CD8-positive, alpha-beta memory T cell (primary cell): ENCODE data around the gene CCDC3. TPM values are rescaled to one million over a fixed set of nuclear protein-coding genes. Genes with fewer than 3 reads are reported as not detected.
"Not testable (repeated sequence)": the region's sequence is repeated elsewhere in the genome, so short reads cannot be mapped to it uniquely, and the experiment has no call there.

Source experiments
- CTCF ChIA-PET: fragments of 350-600 bp; sonication (Branson Sonifier 250); formaldehyde crosslinking; loops from one replicate; lab custom pipeline; 2021; ENCODE audit warnings: antibody characterized with exemption; lab: Charles Lee
- POLR2A ChIA-PET: fragments of 350-600 bp; sonication (Branson Sonifier 250); formaldehyde crosslinking; loops from one replicate; lab custom pipeline; 2021; ENCODE audit warnings: antibody characterized with exemption; lab: Charles Lee
- DNase-seq, 5 donors: peaks; one replicate each; pipeline versions ENCODE4 v3.0.0 to v3.0.0-alpha.2; 2020 to 2022; ENCODE audit warnings: mixed read lengths in 1 of 5
- H3K27ac ChIP-seq: one replicate; pipeline ENCODE4 v1.7.0; 2013; ENCODE audit warnings: low read depth, mild to moderate bottlenecking, low read length, moderate library complexity
- H3K27me3 ChIP-seq: 2 replicates; pipeline ENCODE4 v1.7.0; 2013; ENCODE audit warnings: low read length, mild to moderate bottlenecking; ENCODE audit not compliant: insufficient read depth, poor library complexity, severe bottlenecking
- H3K36me3 ChIP-seq: 2 replicates; pipeline ENCODE4 v1.7.0; 2013; ENCODE audit warnings: mild to moderate bottlenecking, low read length, moderate library complexity; ENCODE audit not compliant: insufficient read depth
- H3K4me1 ChIP-seq: 2 replicates; pipeline ENCODE4 v1.7.0; 2013; ENCODE audit warnings: mild to moderate bottlenecking, low read length, moderate library complexity; ENCODE audit not compliant: insufficient read depth
- H3K4me3 ChIP-seq: 2 replicates; pipeline ENCODE4 v1.7.0; 2013; ENCODE audit warnings: mild to moderate bottlenecking, low read length
- H3K9me3 ChIP-seq: 2 replicates; pipeline ENCODE4 v1.7.0; 2013; ENCODE audit warnings: mild to moderate bottlenecking, low read length
- H3K27ac Mint-ChIP-seq, 8 donors: one replicate each; pipeline ENCODE4 v1.8.0; 2020 to 2021; ENCODE audit warnings: mixed read lengths in 8 of 8, mild to moderate bottlenecking in 6 of 8, inconsistent platforms in 3 of 8, moderate library complexity in 3 of 8
- H3K27me3 Mint-ChIP-seq, 2 donors: one replicate each; pipeline ENCODE4 v1.8.0; 2020 to 2021; ENCODE audit warnings: mixed read lengths in 2 of 2, mild to moderate bottlenecking in 1 of 2, moderate library complexity in 1 of 2
- H3K36me3 Mint-ChIP-seq, 3 donors: one replicate each; pipeline ENCODE4 v1.8.0; 2020 to 2021; ENCODE audit warnings: mixed read lengths in 3 of 3, inconsistent platforms in 1 of 3, mild to moderate bottlenecking in 1 of 3
- H3K4me1 Mint-ChIP-seq, 3 donors: one replicate each; pipeline ENCODE4 v1.8.0; 2020 to 2021; ENCODE audit warnings: mixed read lengths in 3 of 3, inconsistent platforms in 1 of 3, mild to moderate bottlenecking in 1 of 3
- H3K4me3 Mint-ChIP-seq, 7 donors: one replicate each; pipeline ENCODE4 v1.8.0; 2020 to 2021; ENCODE audit warnings: mixed read lengths in 7 of 7, mild to moderate bottlenecking in 6 of 7, moderate library complexity in 4 of 7, inconsistent platforms in 2 of 7
- H3K9me3 Mint-ChIP-seq, 5 donors: one replicate each; pipeline ENCODE4 v1.8.0; 2020 to 2022; ENCODE audit warnings: mixed read lengths in 5 of 5, mild to moderate bottlenecking in 3 of 5, moderate library complexity in 2 of 5, inconsistent platforms in 1 of 5
- polyA plus RNA-seq: library from polyadenylated mRNA; unstranded; fragments of 300-500 nt; fragmentation: Illumina TruSeq; gene quantifications from one replicate; pipeline ENCODE4 v1.2.3, GENCODE V29; 2021
- total RNA-seq, 2 experiments: library from RNA; stranded (reverse); gene quantifications; one replicate each; pipeline ENCODE4 v1.2.3, GENCODE V29; 2021

The CCDC3 gene
- total and polyA plus RNA-seq, 3 experiments from 2014 or later, result not detected

DNA sequence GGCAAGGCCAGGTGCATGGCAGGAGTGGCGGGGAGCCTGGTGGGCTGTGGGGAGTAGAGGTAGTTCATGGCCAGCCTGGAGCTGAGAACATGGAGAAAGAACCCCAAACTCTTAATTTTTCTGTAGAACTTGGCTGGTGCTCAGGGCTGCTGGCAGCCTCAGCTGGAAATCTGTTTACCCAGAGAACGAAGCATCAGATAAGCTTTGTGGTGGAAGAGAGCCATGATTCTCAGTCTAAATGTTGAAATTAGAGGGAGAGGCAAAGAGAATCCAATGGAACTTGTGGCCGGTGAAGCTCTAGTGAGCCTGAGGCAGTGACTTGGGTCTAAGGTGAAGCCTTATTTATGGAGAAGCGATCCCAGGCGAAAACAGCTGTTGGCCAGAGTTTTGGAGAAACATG is 126.4 kb downstream of the CCDC3 start:
- H3K4me3 ChIP-seq, result no peak overlapping the region
- no peaks in the 10 kb centered on the region for H3K4me1 ChIP-seq
- H3K4me3 Mint-ChIP-seq, result no peak overlapping the region
- no peaks in the 10 kb centered on the region for H3K36me3 Mint-ChIP-seq
- no peaks in the 10 kb centered on the region for H3K36me3 ChIP-seq
- no peak overlapping the region for H3K27ac Mint-ChIP-seq
- no peak overlapping the region for H3K27ac ChIP-seq
- H3K9me3 ChIP-seq, result no peaks in the 10 kb centered on the region
- H3K9me3 Mint-ChIP-seq, result no peaks in the 10 kb centered on the region
- ChIA-PET POLR2A (no interaction called here), CTCF (no interaction called here)
- H3K27me3 ChIP-seq, result no peaks in the 10 kb centered on the region
- DNase-seq, result no peak
- H3K27me3 Mint-ChIP-seq, result peaks cover 19 to 22% of the 10 kb centered on the region in 2 donors
- H3K4me1 Mint-ChIP-seq, result no peaks in the 10 kb centered on the region

DNA sequence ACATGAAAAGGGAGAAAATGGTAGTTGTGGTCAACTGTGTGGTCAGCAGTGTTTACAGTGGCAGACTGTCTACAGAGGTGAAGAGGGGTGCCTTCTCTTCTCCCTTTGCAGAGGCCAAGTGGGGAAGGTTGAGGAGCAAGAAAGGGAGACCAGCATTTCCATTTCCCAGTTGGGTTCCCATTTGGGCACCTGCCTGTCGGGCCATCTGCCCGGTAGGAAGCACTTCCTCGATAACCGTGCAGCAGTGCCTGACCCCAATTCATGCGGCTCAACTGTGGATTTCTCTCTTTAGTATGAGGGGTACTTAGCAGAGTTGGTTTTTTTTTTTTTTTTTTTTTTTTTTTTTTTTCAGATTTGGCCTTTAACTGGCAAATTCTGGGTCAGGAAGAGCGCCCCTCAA is 127.0 kb downstream of the CCDC3 start:
- CTCF ChIA-PET, result no interaction called here
- Histone ChIP-seq H3K4me1 (no peaks in the 10 kb centered on the region), H3K27ac (no peak overlapping the region), H3K27me3 (no peaks in the 10 kb centered on the region), H3K4me3 (no peak overlapping the region), H3K36me3 (no peaks in the 10 kb centered on the region), H3K9me3 (no peaks in the 10 kb centered on the region)
- Mint-ChIP-seq H3K9me3 (no peaks in the 10 kb centered on the region), H3K27me3 (peaks cover 18 to 19% of the 10 kb centered on the region in 2 donors), H3K36me3 (no peaks in the 10 kb centered on the region), H3K4me1 (no peaks in the 10 kb centered on the region), H3K27ac (no peak overlapping the region), H3K4me3 (no peak overlapping the region)
- POLR2A ChIA-PET, result no interaction called here
- DNase-seq, result no peak

DNA sequence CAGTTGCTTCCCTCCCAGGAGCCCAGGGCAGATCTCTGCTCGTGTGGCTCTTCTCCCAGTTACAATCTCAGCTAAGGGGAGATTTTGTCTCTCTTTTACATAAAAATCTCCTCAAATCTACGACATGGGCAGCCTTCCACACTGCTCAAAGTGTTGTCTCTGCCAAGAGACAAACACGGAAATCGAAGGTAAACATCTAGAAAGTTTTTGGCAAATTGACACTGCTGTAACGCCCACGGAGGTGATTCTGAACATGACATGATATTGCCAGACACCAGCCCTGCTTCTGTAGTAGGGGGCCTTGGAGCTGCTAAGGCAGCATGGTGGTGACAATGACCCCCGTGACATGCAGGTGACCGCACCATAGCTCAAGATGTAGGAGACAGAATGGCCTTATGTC is 128.3 kb downstream of the CCDC3 start:
- no peaks in the 10 kb centered on the region for H3K9me3 ChIP-seq
- H3K4me1 ChIP-seq, result no peaks in the 10 kb centered on the region
- Mint-ChIP-seq H3K27ac (peak overlapping the region in 1 of 8 donors; percentile 42), H3K4me3 (no peak overlapping the region), H3K27me3 (peaks cover 19 to 21% of the 10 kb centered on the region in 2 donors), H3K4me1 (no peaks in the 10 kb centered on the region), H3K9me3 (no peaks in the 10 kb centered on the region), H3K36me3 (no peaks in the 10 kb centered on the region)
- no peaks in the 10 kb centered on the region for H3K36me3 ChIP-seq
- H3K27me3 ChIP-seq, result no peaks in the 10 kb centered on the region
- DNase-seq, result no peak
- H3K4me3 ChIP-seq, result no peak overlapping the region
- ChIA-PET CTCF (no interaction called here), POLR2A (no interaction called here)
- no peak overlapping the region for H3K27ac ChIP-seq

DNA sequence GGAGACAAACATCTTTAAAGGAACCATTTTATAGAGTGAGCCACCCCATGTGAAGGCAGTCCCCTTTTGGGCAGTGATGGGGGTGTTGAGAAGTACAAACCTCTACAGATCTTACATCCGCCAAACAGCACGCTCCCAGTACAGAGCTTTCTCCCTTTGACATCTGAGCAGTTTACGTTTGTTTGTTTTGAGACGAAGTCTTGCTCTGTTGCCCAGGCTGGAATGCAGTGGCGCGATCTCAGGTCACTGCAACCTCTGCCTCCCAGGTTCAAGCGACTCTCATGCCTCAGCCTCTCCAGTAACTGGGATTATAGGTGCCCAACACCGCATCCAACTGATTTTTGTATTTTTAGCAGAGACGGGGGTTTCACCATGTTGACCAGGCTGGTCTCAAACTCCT is 128.9 kb downstream of the CCDC3 start:
- no peak for DNase-seq
- no peaks in the 10 kb centered on the region for H3K27me3 ChIP-seq
- ChIA-PET CTCF (no interaction called here), POLR2A (no interaction called here)
- H3K4me1 Mint-ChIP-seq, result no peaks in the 10 kb centered on the region
- H3K27ac Mint-ChIP-seq, result no peak overlapping the region
- no peaks in the 10 kb centered on the region for H3K36me3 ChIP-seq
- no peak overlapping the region for H3K27ac ChIP-seq
- H3K4me3 Mint-ChIP-seq, result no peak overlapping the region
- no peaks in the 10 kb centered on the region for H3K9me3 ChIP-seq
- H3K9me3 Mint-ChIP-seq, result no peaks in the 10 kb centered on the region
- no peak overlapping the region for H3K4me3 ChIP-seq
- no peaks in the 10 kb centered on the region for H3K4me1 ChIP-seq
- H3K27me3 Mint-ChIP-seq, result peaks cover 15 to 20% of the 10 kb centered on the region in 2 donors
- H3K36me3 Mint-ChIP-seq, result no peaks in the 10 kb centered on the region

DNA sequence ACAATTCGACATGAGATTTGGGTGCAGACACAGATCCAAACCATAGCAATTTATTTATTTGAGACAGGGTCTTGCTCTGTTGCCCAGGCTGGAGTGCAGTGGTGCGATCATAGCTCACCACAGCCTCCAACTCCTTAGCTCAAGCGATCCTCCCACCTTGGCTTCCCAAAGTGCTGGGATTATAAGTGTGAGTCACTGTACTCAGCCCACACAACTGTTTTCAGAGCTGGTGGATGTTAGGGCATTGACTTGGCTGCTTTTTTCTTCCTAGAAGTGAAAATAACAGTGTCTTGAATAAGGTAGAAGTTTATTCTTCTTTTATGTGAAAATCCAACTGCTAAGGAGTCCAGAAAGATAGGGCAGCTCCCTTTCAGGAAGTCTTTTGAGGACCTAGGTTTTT is 132.1 kb downstream of the CCDC3 start:
- Histone ChIP-seq H3K4me1 (no peaks in the 10 kb centered on the region), H3K27me3 (no peaks in the 10 kb centered on the region), H3K4me3 (no peak overlapping the region), H3K27ac (no peak overlapping the region), H3K9me3 (no peaks in the 10 kb centered on the region), H3K36me3 (no peaks in the 10 kb centered on the region)
- no peak for DNase-seq
- Mint-ChIP-seq H3K4me1 (no peaks in the 10 kb centered on the region), H3K27ac (no peak overlapping the region), H3K9me3 (no peaks in the 10 kb centered on the region), H3K4me3 (no peak overlapping the region), H3K36me3 (no peaks in the 10 kb centered on the region), H3K27me3 (peaks cover 7 to 11% of the 10 kb centered on the region in 2 donors)
- ChIA-PET POLR2A (no interaction called here), CTCF (no interaction called here)

DNA sequence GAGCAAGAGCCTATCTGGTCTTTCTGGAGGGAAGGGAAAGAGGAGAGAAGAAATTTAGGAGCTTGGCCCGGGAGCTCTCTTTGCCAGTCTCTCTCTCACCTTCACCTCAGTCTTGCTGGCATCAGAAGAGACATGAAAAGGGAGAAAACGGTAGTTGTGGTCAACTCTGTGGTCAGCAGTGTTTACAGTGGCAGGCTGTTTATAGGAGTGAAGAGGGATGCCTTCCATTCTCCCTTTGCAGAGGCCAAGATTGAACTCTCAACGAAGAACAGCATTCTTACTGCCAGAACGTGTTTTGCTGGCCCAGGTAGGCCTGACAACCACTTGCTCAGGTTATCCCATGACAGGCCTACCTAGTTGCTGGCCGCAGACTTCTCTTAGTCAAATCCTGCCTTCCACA is 133.3 kb downstream of the CCDC3 start:
- Mint-ChIP-seq H3K36me3 (no peaks in the 10 kb centered on the region), H3K27ac (no peak overlapping the region), H3K4me1 (no peaks in the 10 kb centered on the region), H3K4me3 (no peak overlapping the region), H3K27me3 (peaks cover 7 to 11% of the 10 kb centered on the region in 2 donors), H3K9me3 (no peaks in the 10 kb centered on the region)
- CTCF ChIA-PET, result no interaction called here
- H3K36me3 ChIP-seq, result no peaks in the 10 kb centered on the region
- H3K4me1 ChIP-seq, result no peaks in the 10 kb centered on the region
- no peak for DNase-seq
- no peak overlapping the region for H3K27ac ChIP-seq
- H3K27me3 ChIP-seq, result no peaks in the 10 kb centered on the region
- H3K4me3 ChIP-seq, result no peak overlapping the region
- H3K9me3 ChIP-seq, result no peaks in the 10 kb centered on the region
- POLR2A ChIA-PET, result no interaction called here

DNA sequence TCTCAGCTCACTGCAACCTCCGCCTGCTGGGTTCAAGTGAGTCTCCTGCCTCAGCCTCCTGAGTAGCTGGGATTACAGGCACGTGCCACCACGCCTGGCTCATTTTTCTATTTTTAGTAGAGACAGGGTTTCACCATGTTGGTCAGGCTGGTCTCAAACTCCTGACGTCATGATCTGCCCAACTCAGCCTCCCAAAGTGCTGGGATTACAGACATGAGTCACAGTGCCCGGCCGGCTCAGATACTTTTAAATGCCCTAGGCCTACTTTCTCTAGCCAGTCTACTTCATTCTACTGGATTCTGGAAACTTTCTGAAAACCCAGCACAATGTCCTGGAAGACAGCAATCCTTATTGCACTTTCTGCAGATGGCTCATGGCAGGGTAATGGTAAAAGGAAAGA is 136.0 kb downstream of the CCDC3 start:
- H3K9me3 ChIP-seq, H3K4me3 Mint-ChIP-seq, DNase-seq, H3K4me1 Mint-ChIP-seq, H3K27ac Mint-ChIP-seq, H3K9me3 Mint-ChIP-seq, H3K4me3 ChIP-seq, H3K27ac ChIP-seq, H3K27me3 Mint-ChIP-seq, H3K36me3 ChIP-seq, H3K36me3 Mint-ChIP-seq, CTCF ChIA-PET, POLR2A ChIA-PET, H3K4me1 ChIP-seq, H3K27me3 ChIP-seq: not testable (repeated sequence)

DNA sequence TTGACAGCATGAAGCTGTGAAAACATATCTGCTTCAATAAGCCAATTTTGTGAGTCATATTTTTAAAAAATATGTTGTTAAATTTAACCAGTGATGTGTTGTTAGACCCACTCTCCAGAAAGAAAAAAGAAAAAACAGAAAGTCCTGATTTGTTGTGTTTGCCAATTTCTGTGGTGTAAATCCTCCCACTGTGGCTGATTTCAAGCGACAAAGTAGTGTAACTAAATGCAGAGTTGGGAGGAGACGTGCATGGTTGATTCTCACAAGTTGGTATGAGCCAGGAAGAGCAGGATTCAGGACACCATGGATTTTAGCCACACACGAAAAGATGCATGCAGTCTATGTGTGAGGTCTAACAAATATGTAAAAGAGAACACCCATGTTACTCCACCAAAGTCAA is 139.1 kb downstream of the CCDC3 start:
- Mint-ChIP-seq H3K4me1 (no peaks in the 10 kb centered on the region), H3K36me3 (no peaks in the 10 kb centered on the region), H3K27ac (no peak overlapping the region), H3K4me3 (no peak overlapping the region), H3K9me3 (peaks cover 0 to 9% (median 0%) of the 10 kb centered on the region in 5 donors), H3K27me3 (peaks cover 0 to 9% of the 10 kb centered on the region in 2 donors)
- H3K4me1 ChIP-seq, result no peaks in the 10 kb centered on the region
- no peaks in the 10 kb centered on the region for H3K9me3 ChIP-seq
- no peaks in the 10 kb centered on the region for H3K27me3 ChIP-seq
- H3K27ac ChIP-seq, result no peak overlapping the region
- DNase-seq, result no peak
- ChIA-PET CTCF (interaction anchor here (0.7 kb wide), 1 partner anchor 607 kb away, joined by 3 read pairs; no protein-coding TSS in a partner anchor), POLR2A (no interaction called here)
- H3K36me3 ChIP-seq, result no peaks in the 10 kb centered on the region
- H3K4me3 ChIP-seq, result no peak overlapping the region

DNA sequence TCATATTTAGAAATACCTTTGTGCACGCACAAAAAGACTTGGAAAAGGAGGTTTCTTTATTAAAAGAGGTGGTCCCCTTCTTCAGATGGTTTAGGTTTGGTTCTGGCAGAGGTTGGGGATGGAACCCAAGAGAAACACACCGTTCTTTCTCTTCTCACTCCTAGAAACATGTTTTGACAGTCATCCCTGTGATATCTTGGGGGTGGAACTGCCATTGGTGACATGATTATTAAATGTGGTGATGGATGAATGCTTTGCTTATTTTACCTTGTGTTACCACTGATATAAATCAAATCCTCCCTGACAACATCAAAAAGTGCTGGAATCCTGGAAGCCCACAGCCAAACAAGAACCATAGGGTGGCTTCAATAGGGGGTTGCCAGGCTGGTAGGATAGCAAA is 146.5 kb downstream of the CCDC3 start:
- no peak overlapping the region for H3K4me3 ChIP-seq
- no peaks in the 10 kb centered on the region for H3K9me3 ChIP-seq
- H3K4me1 ChIP-seq, result no peaks in the 10 kb centered on the region
- DNase-seq, result no peak
- no peak overlapping the region for H3K27ac ChIP-seq
- ChIA-PET POLR2A (no interaction called here), CTCF (no interaction called here)
- no peaks in the 10 kb centered on the region for H3K27me3 ChIP-seq
- Mint-ChIP-seq H3K36me3 (no peaks in the 10 kb centered on the region), H3K4me1 (no peaks in the 10 kb centered on the region), H3K9me3 (peaks cover 0 to 2% (median 0%) of the 10 kb centered on the region in 5 donors), H3K27me3 (peaks cover 7 to 42% of the 10 kb centered on the region in 2 donors), H3K27ac (no peak overlapping the region), H3K4me3 (no peak overlapping the region)
- H3K36me3 ChIP-seq, result no peaks in the 10 kb centered on the region
